Urothelium cell line (cell line): ENCODE measurements around the gene TREM2.
A peak's percentile ranks its signal among the peaks of the same experiment; 100 is the strongest.
"Not testable (repeated sequence)": the region's sequence is repeated elsewhere in the genome, so short reads cannot be mapped to it uniquely, and the experiment has no call there.

Experiments used
- DNase-seq: peaks from one replicate; pipeline ENCODE4 v3.0.0; 2011; ENCODE audit warnings: low spot score, mixed read lengths
- FAIRE-seq: peaks from 2 replicates; lab custom pipeline; 2011; peaks lifted over from hg19 to GRCh38; lab: Jason Lieb, UNC

Gene TREM2

DNA sequence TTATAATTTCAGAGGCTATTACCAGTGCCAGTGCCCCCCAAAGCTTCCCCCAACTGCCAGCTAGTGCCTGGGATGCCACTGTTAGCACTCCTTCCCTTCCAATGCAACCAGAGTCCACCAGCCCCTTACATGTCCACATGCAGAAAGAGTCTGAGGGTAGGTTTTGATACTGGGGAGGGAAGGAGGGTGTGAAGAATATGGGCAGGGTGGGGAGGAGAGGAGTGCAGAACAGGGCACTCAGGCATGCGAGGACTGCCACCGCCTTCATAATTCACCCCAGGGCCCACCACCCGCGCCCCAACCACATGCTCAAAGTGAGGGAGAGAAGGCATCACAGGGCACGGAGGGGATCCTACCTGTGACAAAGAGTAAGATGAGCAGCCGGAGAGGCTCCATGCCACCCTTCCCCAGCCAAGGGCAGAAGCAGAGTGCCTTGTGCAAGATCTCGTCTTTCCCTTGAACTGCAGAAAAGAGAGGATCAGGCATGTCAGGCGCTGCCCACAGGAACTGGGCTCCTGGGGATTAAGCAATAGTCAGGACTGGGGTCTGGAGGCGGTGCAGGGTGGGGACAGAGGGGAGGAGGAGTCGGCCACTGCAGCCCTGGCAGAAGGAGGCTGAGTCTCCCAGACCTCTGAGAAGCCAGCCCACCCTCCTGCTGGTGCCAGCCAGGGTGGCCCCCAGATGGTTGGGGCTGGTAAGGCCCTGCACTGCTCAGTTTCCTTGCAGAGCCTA lies at the start of gene TREM2:
Gene TREM2 (minus strand): TSS at position 430 of the 732 bp plus-strand sequence. CDS start 34 bp downstream, at position 396.
- no peak for FAIRE-seq
- no peak for DNase-seq

DNA sequence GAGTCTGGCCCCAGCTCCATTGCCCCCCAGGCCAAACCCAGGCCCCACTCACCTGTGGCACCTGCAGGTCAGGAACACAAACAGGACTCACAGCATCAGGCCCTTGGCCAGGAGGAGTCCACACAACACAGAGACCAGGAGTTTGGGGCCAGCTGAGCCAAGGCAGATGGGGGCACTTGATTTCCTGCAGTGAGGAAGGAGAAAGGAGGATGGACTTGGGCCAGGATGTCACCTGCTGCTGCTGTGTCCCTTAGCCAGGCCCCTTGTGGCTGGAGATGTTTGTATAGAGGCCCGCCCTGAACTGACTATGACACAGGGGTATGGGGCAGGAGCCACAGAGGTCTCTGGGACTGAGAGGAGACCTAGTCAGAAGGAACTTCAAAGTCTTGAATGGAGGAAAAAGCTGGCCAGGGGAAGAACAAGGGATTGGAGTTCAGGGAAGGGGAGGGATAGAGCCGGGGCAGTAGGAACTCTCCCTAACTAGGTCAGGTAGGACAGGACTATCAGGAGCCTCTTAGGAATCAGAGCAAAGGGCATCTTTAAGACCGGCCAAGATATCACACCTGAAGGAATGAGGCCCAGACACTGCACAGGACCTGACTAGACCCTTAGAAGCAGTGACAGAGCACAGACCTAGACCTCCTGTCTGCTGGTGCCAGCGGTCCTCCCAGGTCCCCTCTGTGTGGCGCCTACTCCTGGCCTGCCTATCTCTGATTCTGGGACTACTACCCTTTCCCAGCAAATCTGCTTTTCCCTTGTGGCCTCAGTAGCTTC lies 46.8 kb upstream of the TREM2 start:
- DNase-seq (no peak), FAIRE-seq (no peak)

DNA sequence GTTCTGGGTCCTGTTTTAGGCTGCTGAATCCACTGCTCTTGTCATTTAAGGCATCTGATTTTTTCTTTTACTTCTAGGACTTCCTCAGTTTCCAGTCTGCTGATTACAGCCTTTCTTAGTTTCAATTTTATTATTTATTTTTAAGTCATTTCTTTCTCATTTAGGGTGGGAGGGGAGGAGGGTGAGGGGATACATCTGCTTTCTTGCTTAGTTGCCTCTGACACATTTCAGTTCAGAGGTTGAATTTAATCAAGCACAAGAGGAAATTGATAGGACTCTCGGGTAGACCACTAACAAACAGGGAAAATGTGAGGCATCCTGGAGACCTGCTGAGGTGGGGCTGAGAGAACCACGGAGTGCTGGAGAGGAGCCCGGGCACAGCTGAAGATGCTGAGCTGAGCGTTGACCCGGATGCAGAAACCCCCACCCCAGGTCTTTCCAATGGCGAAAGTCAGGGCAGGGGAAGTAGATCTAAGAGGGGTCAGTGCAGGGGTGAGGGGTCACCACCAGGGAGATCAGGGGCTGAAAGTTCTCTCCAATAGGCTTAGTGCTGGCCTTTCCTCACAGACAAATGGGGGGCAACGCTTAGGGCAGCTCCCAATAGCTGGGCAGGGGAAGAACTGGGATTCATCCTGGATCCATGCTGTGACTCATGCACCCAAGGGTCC lies 45.7 kb upstream of the TREM2 start:
- FAIRE-seq (no peak), DNase-seq (no peak)

DNA sequence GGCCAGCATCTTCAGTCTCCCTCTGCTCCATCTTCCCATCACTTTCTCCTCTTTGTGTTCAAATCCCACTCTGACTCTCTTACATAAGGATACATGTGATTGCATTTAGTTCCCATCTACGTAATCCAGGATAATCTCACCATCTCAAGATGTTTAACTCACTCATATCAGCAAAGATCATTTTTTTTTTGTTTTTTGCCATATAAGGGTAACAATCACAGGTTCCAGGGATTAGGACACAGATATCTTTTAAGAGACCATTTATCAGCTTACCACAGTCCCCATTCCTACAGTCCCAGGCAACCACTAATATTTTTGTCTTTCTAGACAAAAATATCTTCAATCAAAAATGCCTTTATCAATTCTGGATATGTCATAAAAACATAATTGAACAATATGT lies 41.2 kb upstream of the TREM2 start:
- FAIRE-seq (no peak), DNase-seq (no peak)

DNA sequence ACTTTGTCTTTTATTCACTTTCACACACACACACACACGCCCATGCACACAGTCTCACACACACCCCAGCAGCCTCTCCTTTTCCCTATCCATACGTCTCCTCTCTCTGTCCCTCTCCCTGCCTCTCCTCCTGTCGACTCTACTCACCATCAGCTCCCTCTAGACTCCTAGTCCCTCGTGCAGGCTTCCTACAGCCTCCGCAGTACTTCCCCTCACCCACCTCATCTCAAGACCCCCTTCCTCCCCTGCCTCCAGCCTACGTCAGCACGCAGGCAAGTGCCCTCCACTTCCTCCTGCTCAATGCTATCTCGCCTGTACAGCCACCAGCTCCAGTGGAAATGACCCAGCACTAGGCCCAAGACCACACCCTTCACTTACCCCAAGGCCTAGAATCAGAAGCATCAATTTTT lies 38.9 kb upstream of the TREM2 start:
- no peak for FAIRE-seq
- no peak for DNase-seq

DNA sequence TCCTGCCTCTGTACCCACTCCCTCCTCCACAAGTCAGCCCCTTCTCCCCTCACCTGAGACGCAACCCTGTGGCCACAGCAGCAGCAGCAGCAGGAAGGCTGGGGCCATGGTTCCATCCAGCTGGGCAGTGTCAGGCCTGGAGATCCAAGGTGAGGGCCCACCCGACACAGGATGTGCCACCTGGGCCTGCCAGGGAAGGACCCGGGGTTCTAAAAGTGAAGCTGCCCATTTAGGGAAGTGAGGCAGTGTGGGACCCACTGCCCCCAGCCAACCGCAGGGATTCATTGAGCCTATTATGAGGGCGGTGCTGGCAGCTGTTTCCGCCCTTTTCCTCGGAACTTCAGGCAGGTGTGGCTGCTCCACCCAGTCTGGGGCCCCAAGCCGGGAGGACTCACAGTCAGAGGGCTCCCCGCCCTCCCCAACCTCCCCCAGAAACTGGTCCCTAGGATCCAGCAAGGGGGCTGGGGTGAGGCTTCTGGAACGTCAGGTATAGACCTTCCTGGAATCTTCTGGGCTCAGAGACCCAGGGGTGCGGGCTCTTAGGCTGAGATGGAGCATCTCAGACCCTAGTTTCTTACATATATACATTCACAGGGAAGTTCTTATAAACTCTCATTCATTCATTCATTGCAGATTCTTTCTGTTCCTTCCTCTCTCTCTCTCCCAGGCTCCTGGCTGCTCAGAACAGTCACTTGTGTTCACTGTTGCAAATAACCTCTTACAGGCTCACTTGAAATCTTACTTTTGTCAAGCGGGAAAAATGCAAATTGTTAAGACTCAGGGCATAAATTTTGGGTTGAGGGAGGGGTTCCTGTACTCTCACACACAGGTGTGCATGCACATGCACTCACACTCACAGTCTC lies 38.2 kb upstream of the TREM2 start, which contains the start of gene TREML2:
Gene TREML2 (minus strand): TSS at position 249 of the 863 bp plus-strand sequence. CDS start 141 bp downstream, at position 108.
- DNase-seq (no peak), FAIRE-seq (no peak)

DNA sequence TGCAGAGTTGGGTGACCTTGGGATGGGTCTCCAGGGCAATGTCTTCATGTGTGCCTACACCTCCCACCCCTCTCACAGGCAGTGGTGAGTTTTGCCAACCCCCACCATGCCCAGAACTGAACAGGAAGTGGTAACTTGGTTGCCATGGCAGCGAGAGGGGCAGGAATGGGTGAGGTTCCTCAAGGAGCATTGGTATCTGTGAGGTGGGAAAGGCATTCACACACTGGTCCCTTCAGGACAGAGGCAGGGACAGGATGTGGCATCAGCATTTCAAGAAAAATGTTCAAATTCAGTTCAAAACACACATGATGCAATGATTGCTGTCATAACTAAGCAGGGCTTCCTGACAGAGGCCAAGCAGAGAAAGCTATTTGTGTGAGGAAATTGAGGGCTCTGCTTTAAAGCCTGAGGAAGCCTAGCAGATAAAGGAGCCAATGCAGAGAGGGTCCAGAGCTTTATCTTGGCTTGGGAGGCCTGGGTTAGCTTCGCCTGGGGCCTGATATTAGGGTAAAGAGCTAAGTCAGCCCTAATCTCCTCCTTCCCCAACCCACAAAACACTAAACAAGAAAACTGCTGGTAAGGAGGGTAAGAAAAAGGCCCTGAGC lies 37.5 kb upstream of the TREM2 start:
- DNase-seq (peak; percentile 73), FAIRE-seq (no peak)

DNA sequence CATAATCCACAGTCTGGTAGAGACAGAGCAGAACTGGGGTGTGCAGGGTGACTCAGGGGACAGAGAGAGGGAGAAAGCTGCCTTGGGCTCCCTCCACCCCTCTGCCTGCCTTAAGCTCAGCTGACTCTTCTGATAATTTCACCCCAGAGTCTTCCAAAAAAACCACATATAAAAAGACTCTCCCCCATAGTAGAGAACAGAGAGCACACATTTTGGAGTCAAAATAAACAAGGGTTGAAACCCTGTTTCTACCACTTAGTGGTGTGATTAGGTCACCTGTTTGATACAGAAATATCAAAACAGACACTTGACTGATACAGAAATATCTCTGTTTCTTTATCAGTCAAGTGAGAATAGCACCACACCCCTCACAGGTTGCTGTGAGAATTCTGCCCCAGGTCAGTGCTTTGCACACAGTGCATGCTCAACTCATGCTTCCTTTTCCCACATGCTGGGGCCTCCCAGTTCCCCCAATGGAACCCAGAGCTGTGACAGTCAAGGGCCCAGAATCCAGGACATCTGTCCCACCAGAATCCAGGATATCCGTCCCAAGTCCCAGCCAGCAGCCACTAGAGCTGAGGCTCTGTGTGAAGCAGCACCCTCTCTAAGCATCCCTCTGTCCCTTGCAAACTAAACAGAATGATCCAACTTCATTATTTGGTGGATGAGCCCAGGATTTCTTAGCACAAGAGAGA lies 36.8 kb upstream of the TREM2 start:
- DNase-seq = peak; percentile 1
- no peak for FAIRE-seq

DNA sequence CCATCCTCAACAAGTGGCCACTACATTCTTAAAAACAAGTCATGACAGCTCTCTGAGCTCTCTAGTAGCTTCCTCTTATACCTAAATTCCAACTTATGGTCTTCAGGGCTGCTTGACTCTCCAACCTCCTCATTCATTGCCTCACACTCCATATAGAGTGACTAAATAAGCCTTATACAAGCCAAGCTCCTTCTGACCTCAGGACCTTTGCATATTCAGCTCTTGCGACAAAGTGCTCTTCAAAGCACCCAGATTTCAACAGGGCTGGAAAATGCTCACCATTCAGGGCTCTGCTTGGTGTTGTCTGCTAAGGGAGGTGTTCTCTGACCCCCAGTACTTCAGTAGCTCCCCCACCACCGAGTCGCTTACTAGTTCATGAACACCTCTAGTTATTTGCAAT lies 34.3 kb upstream of the TREM2 start:
- FAIRE-seq (no peak), DNase-seq (no peak)

DNA sequence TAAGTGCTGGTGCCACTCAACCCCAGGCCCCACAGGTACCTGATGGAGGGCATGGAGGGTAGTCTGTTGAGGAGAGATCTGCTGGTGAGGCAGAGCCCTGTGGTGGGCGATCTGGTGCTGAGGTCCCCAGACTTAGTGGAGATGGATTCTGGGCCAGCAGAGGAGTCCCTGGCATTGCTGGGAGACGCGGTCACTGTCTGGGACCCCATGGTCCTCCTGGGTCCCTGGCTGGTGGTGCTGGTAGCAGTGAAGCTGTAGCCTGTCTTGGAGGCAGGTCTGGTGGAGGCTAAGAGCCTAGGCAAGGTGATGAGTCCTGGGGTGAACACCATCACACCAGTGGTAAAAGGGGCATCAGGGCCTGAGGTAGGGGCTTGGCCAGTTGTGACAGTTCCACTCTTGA lies 31.5 kb upstream of the TREM2 start:
- DNase-seq (no peak), FAIRE-seq (no peak)

DNA sequence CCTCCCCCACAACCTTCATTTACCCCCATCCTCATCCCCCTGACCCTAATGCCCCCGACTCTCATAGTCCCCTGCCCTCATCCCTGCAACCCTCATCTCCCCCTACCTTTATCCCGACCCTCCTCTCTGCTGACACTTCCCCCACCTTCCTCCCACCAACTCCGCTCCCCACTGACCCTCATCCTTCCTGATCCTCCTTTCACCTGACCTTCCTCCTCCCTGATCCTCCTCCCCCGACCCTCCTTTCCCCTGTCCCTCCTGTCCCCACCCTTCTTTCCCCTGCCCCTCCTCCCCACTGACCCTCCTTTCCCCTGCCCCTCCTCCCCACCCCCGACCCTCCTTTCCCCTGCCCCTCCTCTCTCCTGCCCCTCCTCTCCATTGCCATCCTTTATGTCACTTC lies 31.0 kb upstream of the TREM2 start:
- FAIRE-seq (no peak), DNase-seq (no peak)

DNA sequence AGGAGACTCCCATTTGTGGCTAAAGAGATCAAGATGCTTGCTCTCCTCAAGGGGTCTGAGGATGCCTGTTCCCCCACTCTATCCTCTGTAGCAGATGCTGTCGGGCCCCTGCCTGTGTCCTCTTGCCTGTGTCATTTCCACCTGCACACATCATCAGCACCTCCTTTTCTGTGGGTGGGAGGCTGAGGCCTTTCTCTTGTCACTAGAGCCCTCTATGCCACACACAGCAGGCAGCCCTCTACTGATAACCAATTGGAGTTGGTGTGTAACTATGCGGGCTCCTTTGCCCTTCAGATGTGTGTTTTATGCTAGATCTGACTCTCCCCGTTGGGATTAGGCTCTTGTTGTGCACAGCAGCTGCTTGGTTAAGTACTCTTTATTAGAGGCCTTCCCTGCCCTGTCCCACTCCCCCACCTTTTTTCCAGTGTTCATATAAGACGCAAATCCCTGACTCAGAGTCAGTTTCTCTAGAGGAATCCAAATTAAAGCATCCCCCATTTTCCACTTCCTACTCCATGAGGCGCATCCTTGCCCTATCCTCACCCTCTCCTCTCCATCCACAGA lies 30.3 kb upstream of the TREM2 start:
- DNase-seq = no peak
- FAIRE-seq = no peak

DNA sequence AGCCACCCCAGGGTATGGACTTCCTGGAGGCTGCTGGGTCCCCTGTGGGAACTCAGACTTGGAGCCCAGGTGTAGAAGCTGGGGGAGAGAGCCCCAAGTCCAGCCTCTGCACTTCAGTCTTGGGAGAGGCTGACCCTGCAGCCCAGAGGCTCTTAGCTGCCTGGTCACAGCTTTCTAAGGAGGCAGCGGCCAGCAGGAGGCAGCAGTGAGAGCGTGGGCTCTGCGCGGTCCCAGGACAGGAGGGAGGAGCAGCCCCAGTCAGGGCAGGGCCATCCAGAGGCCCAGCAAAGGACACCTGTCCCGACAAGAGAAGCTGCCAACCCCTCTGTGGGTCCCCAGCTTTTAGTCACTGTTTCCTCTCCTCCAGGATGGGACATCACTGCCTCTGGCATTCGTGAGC lies 28.7 kb upstream of the TREM2 start:
- DNase-seq (no peak), FAIRE-seq (no peak)

DNA sequence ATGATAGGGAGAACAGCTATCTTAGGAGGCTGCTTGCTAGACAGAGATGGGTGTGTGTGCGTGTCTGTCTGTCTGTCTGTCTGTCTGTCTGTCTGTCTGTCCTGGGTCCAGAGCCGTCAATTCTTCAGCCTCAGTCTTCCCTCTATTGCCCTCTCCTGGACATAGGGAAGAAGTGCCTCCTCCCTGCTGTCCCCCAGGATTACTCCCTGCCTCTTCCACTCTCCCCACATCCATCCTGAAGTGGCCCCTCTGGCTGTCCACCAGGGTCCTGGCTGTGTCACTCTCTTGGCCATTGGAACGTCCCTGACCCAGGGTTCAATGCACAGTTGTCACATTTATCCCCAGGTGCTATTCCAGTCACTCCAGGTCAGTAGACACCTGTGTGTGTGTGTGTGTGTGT lies 27.9 kb upstream of the TREM2 start:
- no peak for DNase-seq
- FAIRE-seq = no peak

DNA sequence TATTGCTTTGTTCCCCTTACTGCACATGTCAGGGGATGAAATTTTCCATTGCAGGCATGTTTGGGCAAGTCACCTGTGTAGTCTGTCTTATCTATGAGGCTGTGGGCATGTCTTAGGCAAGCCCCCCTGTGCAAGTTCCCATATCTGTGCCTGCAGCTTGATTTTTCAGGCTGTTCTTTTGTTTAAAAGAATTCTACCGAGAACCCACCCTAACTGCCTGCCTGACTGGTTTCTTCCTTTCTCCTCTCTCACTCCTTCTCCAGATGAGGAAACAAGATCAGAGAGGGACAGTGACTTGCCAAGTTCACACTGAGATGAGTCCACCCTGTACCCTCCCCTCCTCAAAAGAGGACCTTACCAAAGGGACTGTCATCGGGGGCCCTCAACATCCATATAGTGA lies 27.1 kb upstream of the TREM2 start:
- no peak for DNase-seq
- FAIRE-seq = no peak

DNA sequence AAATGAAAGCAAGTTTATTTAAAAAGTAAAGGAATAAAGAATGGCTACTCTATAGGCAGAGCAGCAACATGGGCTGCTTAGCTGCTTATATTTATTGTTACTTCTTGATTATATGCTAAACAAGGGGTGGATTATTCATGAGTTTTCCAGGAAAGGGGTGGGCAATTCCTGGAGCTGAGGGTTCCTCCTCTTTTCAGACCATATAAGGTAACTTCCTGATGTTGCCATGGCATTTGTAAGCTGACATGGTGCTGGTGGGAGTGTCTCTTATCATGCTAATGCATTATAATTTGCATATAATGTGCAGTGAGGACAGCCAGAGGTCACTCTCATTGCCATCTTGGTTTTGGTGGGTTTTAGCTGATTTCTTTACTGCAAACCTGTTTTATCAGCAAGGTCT lies 26.1 kb upstream of the TREM2 start:
- not testable (repeated sequence) for DNase-seq, FAIRE-seq

DNA sequence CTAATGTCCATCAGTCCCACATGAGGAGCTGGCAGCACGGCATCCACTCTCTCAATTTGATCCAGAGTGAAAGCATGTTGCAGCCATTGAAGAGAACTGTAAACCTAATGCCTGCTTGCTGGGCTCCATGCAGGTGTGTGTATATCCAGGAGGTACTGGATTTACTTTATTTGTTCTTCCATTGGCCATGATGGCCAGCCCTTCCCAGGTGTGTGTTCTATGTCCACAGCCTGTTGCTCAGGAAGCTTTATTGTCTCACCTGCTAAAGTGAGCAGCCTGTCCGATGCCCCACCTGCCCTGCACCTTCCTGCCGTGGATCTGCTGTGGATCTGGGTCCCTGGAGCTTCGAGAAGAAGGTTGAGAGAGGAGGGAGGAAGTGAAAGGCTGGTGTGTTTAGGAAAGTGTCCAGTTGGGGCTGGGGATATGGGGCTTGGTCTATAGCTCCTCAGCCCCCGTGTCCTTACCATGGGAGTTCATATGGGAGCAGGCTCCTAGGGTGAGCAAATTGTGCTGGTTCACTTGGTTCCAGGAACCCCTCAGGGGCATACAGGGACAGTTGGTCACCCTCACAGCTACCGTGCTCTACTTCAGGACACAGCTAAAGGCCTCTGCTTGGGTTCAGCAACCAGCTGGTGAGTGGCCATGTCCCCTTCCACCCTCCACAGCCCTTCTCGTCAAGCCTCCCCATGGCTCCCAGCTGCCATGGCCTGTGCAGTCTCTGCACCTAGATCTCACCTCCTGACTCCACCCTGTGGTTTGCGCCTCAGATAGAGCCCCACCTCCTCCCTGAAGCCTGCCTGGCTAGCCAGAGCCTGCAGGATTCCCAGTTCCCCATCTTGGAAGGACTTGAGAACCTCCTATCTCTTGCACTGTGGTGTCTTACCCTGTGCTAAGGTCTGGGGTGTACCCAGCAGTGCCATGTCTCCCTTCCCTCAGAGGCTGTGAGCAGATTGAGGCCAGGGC lies 25.3 kb upstream of the TREM2 start:
- FAIRE-seq (no peak), DNase-seq (no peak)

DNA sequence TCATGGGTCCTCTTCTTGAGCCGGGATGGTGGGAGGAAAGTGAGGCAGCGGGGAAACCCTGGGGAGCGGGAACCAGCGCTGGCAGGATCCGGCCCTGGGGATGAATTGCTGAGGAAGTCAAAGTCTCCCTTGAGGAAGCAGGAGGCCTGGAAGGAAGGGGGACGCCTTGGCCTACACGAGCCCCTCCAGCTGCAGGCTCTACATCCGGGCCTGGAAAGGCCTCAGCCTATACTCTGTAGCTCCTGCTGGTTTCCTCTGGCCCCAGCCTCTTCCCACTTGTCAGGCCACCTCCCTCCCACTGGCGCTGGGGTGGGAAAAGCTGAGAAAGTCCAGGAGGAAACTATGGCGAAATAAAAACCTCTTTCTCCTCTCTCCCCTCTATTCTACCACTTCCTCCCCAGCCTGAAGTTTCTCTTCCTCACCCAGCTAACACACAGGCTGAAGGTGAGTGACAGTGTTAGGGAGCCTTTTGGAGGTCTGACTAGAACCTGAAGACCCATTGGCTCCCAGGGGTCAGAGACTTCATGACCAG lies 23.2 kb upstream of the TREM2 start:
- FAIRE-seq (no peak), DNase-seq (no peak)
